ENCODE data around the gene SLC41A3.
A peak's percentile ranks its signal among the peaks of the same experiment; 100 is the strongest.
"Not testable (repeated sequence)": the region's sequence is repeated elsewhere in the genome, so short reads cannot be mapped to it uniquely, and the experiment has no call there.

SLC41A3 gene

GRCh38 chr3:126053949-126054569, 29.9 kb downstream of the SLC41A3 start:
- DNase-seq (ENCODE audit: low spot score) = no peak

GRCh38 chr3:126053513-126053912, 30.4 kb downstream of the SLC41A3 start:
- DNase-seq (ENCODE audit: low spot score) = no peak

- no peak for DNase-seq (ENCODE audit: low spot score)
Measured at GRCh38 chr3:126052196-126053058, 31.5 kb downstream of the SLC41A3 start.

GRCh38 chr3:126051741-126052140, 32.2 kb downstream of the SLC41A3 start:
- DNase-seq (ENCODE audit: low spot score) = no peak

GRCh38 chr3:126051234-126051633, 32.7 kb downstream of the SLC41A3 start:
- no peak for DNase-seq (ENCODE audit: low spot score)

GRCh38 chr3:126050626-126051025, 33.3 kb downstream of the SLC41A3 start:
- no peak for DNase-seq (ENCODE audit: low spot score)

GRCh38 chr3:126050050-126050392, 33.9 kb downstream of the SLC41A3 start:
- no peak for DNase-seq (ENCODE audit: low spot score)

GRCh38 chr3:126049289-126050049, 34.5 kb downstream of the SLC41A3 start:
- peak; percentile 54 for DNase-seq (ENCODE audit: low spot score)

GRCh38 chr3:126040386-126040785, 43.5 kb downstream of the SLC41A3 start:
- no peak for DNase-seq (ENCODE audit: low spot score)

GRCh38 chr3:126039870-126040269, 44.1 kb downstream of the SLC41A3 start:
- DNase-seq (ENCODE audit: low spot score) = no peak

GRCh38 chr3:126038791-126039190, 45.1 kb downstream of the SLC41A3 start:
- DNase-seq (ENCODE audit: low spot score) = not testable (repeated sequence)

- no peak for DNase-seq (ENCODE audit: low spot score)
Measured at GRCh38 chr3:126036056-126036549, 47.8 kb downstream of the SLC41A3 start.

GRCh38 chr3:126035362-126036050, 48.4 kb downstream of the SLC41A3 start:
- DNase-seq (ENCODE audit: low spot score) = no peak

GRCh38 chr3:126034481-126035361, 49.2 kb downstream of the SLC41A3 start:
- DNase-seq (ENCODE audit: low spot score) = no peak

GRCh38 chr3:126033765-126034164, 50.2 kb downstream of the SLC41A3 start:
- DNase-seq (ENCODE audit: low spot score) = no peak

GRCh38 chr3:126033051-126033745, 50.7 kb downstream of the SLC41A3 start:
- no peak for DNase-seq (ENCODE audit: low spot score)

GRCh38 chr3:126031981-126032471, 51.9 kb downstream of the SLC41A3 start:
- DNase-seq (ENCODE audit: low spot score) = no peak

- no peak for DNase-seq (ENCODE audit: low spot score)
Measured at GRCh38 chr3:126030455-126030854, 53.5 kb downstream of the SLC41A3 start.

GRCh38 chr3:126029241-126029640, 54.7 kb downstream of the SLC41A3 start:
- DNase-seq (ENCODE audit: low spot score) = no peak

GRCh38 chr3:126028096-126028495, 55.8 kb downstream of the SLC41A3 start:
- no peak for DNase-seq (ENCODE audit: low spot score)

Measured in cerebellar cortex (tissue), 1 donor.